Loucy (cell line): ENCODE measurements around the gene ACE.

Experiments
- H2AFZ ChIP-seq: fragments of 200-600 bp; sonication (generic); 2 replicates; pipeline ENCODE4 v1.6.0; 2016; ENCODE audit warnings: antibody characterized with exemption, mild to moderate bottlenecking, low read length, moderate library complexity
- H3F3A ChIP-seq: fragments of 200-600 bp; 2 replicates; pipeline ENCODE4 v1.6.0; 2016; ENCODE audit warnings: antibody characterized with exemption, low read depth, mild to moderate bottlenecking
- H3K27me3 ChIP-seq: fragments of 200-600 bp; sonication (generic); 2 replicates; pipeline ENCODE4 v1.6.1; 2014; ENCODE audit warnings: low read length, mild to moderate bottlenecking; ENCODE audit not compliant: insufficient read depth, poor library complexity, severe bottlenecking
- H3K36me3 ChIP-seq: fragments of 200-600 bp; sonication (generic); 2 replicates; pipeline ENCODE4 v1.6.1; 2016; ENCODE audit warnings: low read length; ENCODE audit not compliant: insufficient read depth
- H3K4me1 ChIP-seq: fragments of 200-600 bp; sonication (generic); 2 replicates; pipeline ENCODE4 v1.5.1; 2014; ENCODE audit warnings: low read length, mild to moderate bottlenecking; ENCODE audit not compliant: insufficient read depth, poor library complexity, severe bottlenecking
- H3K4me2 ChIP-seq: fragments of 200-600 bp; sonication (generic); 2 replicates; pipeline ENCODE4 v1.6.0; 2014; ENCODE audit warnings: antibody characterized with exemption, low read length, low read depth, mild to moderate bottlenecking; ENCODE audit not compliant: poor library complexity, severe bottlenecking
- H3K4me3 ChIP-seq: fragments of 200-600 bp; sonication (generic); 2 replicates; pipeline ENCODE4 v1.5.1; 2014; ENCODE audit warnings: low read length, mild to moderate bottlenecking, mixed read lengths; ENCODE audit not compliant: poor library complexity, severe bottlenecking
- H3K79me2 ChIP-seq: fragments of 200-600 bp; sonication (generic); 2 replicates; pipeline ENCODE4 v1.6.1; 2014; ENCODE audit warnings: low read length; ENCODE audit not compliant: insufficient read depth
- H3K9ac ChIP-seq: fragments of 200-600 bp; sonication (generic); 2 replicates; pipeline ENCODE4 v1.6.0; 2014; ENCODE audit warnings: mild to moderate bottlenecking, low read depth, low read length, moderate library complexity; ENCODE audit not compliant: poor library complexity, severe bottlenecking
- H3K9me2 ChIP-seq: fragments of 200-600 bp; sonication (generic); replicated peaks from 2 replicates; pipeline ENCODE4 v1.6.1; 2016; ENCODE audit warnings: low read depth, low read length, mixed read lengths
- H3K9me3 ChIP-seq: fragments of 200-600 bp; sonication (generic); 2 replicates; pipeline ENCODE4 v1.6.1; 2014; ENCODE audit warnings: mild to moderate bottlenecking, antibody characterized with exemption, low read length, low read depth; ENCODE audit not compliant: insufficient read depth
- H4K20me1 ChIP-seq: fragments of 200-600 bp; sonication (generic); 2 replicates; pipeline ENCODE4 v1.6.0; 2014; ENCODE audit warnings: antibody characterized with exemption, low read length, mild to moderate bottlenecking; ENCODE audit not compliant: insufficient read depth, poor library complexity, severe bottlenecking
- CTCF ChIP-seq: fragments of 200-600 bp; sonication (generic); conservative IDR thresholded peaks from 2 replicates; pipeline ENCODE4 v1.5.1; 2014; ENCODE audit warnings: mild to moderate bottlenecking, antibody characterized with exemption, low read length
- EZH2phosphoT487 ChIP-seq: fragments of 200-600 bp; IDR thresholded peaks from 2 replicates; pipeline ENCODE4 v1.6.1; 2018; ENCODE audit warnings: antibody characterized with exemption, mild to moderate bottlenecking, moderate library complexity, borderline replicate concordance

ACE gene

GRCh38 chr17:63542218-63542545, 65.3 kb downstream of the ACE start:
- no peak overlapping the region for H3K9ac ChIP-seq
- no peaks in the 10 kb centered on the region for H3F3A ChIP-seq
- H3K36me3 ChIP-seq = no peaks in the 10 kb centered on the region
- H2AFZ ChIP-seq = no peak overlapping the region
- H3K27me3 ChIP-seq = no peaks in the 10 kb centered on the region
- H3K9me3 ChIP-seq = no peaks in the 10 kb centered on the region
- H4K20me1 ChIP-seq = no peaks in the 10 kb centered on the region
- TF ChIP-seq CTCF (no peak), EZH2phosphoT487 (no peak)
- no peaks in the 10 kb centered on the region for H3K9me2 ChIP-seq
- H3K79me2 ChIP-seq = no peaks in the 10 kb centered on the region
- peaks cover 36% of the 10 kb centered on the region for H3K4me1 ChIP-seq
- no peak overlapping the region for H3K4me3 ChIP-seq
- H3K4me2 ChIP-seq = no peak overlapping the region

GRCh38 chr17:63542942-63543821, 66.3 kb downstream of the ACE start:
- Histone ChIP-seq H3K27me3 (no peaks in the 10 kb centered on the region), H2AFZ (no peak overlapping the region), H3K9me3 (no peaks in the 10 kb centered on the region), H3F3A (no peaks in the 10 kb centered on the region), H3K9ac (no peak overlapping the region), H3K4me1 (peaks cover 36% of the 10 kb centered on the region), H3K9me2 (no peaks in the 10 kb centered on the region), H4K20me1 (no peaks in the 10 kb centered on the region), H3K36me3 (no peaks in the 10 kb centered on the region), H3K79me2 (no peaks in the 10 kb centered on the region), H3K4me2 (no peak overlapping the region), H3K4me3 (no peak overlapping the region)
- TF ChIP-seq CTCF (no peak), EZH2phosphoT487 (no peak)

DNA sequence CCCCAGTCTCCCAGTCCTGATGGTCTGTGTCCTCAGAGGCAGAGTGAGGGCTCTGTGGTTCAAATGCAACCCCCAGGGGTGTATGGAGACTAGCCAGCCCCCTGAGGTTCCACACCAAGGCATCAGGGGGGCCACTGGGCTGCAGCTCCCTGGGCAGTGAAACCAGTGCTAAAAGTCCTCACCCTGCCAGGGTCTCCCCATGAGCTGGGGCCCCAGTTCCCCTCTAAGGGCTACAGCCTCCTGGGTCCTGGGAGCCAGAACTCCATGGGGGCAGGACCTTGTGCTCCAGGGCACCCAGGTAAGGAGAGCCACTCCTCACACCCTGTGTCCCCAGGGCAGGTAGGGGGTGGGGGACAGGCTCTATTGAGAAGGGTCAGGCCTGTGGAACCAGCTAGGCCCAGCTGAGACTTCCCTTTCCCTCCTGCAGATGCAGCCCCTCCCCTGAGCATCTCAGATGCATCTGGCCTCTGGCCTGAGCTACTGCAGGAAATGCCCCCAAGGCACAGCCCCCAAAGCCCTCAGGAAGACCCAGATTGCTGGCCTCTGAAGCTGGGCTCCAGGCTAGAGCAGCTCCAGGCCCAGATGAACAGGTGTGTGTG, 67.1 kb downstream of the ACE start:
- Histone ChIP-seq H3K79me2 (peaks cover under 1% of the 10 kb centered on the region; the same call in 1 of the 2 replicates), H3F3A (no peaks in the 10 kb centered on the region)

More for the DNA sequence above, 67.1 kb downstream of the ACE start:
- H3K4me2 ChIP-seq = no peak overlapping the region
- H3K9me3 ChIP-seq = no peaks in the 10 kb centered on the region
- no peak for TF ChIP-seq CTCF
- no peak overlapping the region for H3K9ac ChIP-seq
- peaks cover 36% of the 10 kb centered on the region for H3K4me1 ChIP-seq
- no peak overlapping the region for H2AFZ ChIP-seq
- no peaks in the 10 kb centered on the region for H3K9me2 ChIP-seq
- H3K4me3 ChIP-seq = no peak overlapping the region
- no peaks in the 10 kb centered on the region for H4K20me1 ChIP-seq
- no peaks in the 10 kb centered on the region for H3K36me3 ChIP-seq
- no peaks in the 10 kb centered on the region for H3K27me3 ChIP-seq
